Activated naive CD8-positive, alpha-beta T cell (primary cell): Measurements from ENCODE around the gene STUB1.

ENCODE experiments used
- H3K27ac Mint-ChIP-seq: one replicate; pipeline ENCODE4 v1.8.0; 2021; ENCODE audit warnings: mixed read lengths
- H3K27me3 Mint-ChIP-seq: one replicate; pipeline ENCODE4 v1.8.0; 2021; ENCODE audit warnings: mixed read lengths
- H3K36me3 Mint-ChIP-seq: one replicate; pipeline ENCODE4 v1.8.0; 2021; ENCODE audit warnings: mixed read lengths
- H3K4me1 Mint-ChIP-seq: one replicate; pipeline ENCODE4 v1.8.0; 2021; ENCODE audit warnings: low read depth, mixed read lengths
- H3K4me3 Mint-ChIP-seq: one replicate; pipeline ENCODE4 v1.8.0; 2021; ENCODE audit warnings: mild to moderate bottlenecking, mixed read lengths
- H3K9me3 Mint-ChIP-seq: one replicate; pipeline ENCODE4 v1.8.0; 2021; ENCODE audit warnings: low read depth, mixed read lengths

The STUB1 gene

GRCh38 chr16:652454-653305 is 27.5 kb upstream of the STUB1 start:
- Mint-ChIP-seq H3K27ac (no peak overlapping the region), H3K4me1 (peaks cover 2% of the 10 kb centered on the region), H3K4me3 (no peak overlapping the region), H3K9me3 (no peaks in the 10 kb centered on the region), H3K36me3 (no peaks in the 10 kb centered on the region), H3K27me3 (no peaks in the 10 kb centered on the region)

- Mint-ChIP-seq H3K9me3 (no peaks in the 10 kb centered on the region), H3K27me3 (no peaks in the 10 kb centered on the region), H3K27ac (no peak overlapping the region), H3K4me1 (no peaks in the 10 kb centered on the region), H3K36me3 (no peaks in the 10 kb centered on the region), H3K4me3 (no peak overlapping the region)
Measured at GRCh38 chr16:654034-654433, 26.2 kb upstream of the STUB1 start.

- Mint-ChIP-seq H3K27me3 (no peaks in the 10 kb centered on the region), H3K4me1 (peaks cover 3% of the 10 kb centered on the region), H3K27ac (no peak overlapping the region), H3K4me3 (no peak overlapping the region), H3K36me3 (no peaks in the 10 kb centered on the region), H3K9me3 (no peaks in the 10 kb centered on the region)
Measured at GRCh38 chr16:657487-657886, 22.7 kb upstream of the STUB1 start.

- Mint-ChIP-seq H3K4me1 (peaks cover 3% of the 10 kb centered on the region), H3K9me3 (no peaks in the 10 kb centered on the region), H3K4me3 (no peak overlapping the region), H3K36me3 (no peaks in the 10 kb centered on the region), H3K27me3 (no peaks in the 10 kb centered on the region), H3K27ac (no peak overlapping the region)
Measured at GRCh38 chr16:658679-659571, 21.3 kb upstream of the STUB1 start.

GRCh38 chr16:659618-660017 is 20.6 kb upstream of the STUB1 start:
- Mint-ChIP-seq H3K4me3 (no peak overlapping the region), H3K27me3 (no peaks in the 10 kb centered on the region), H3K9me3 (no peaks in the 10 kb centered on the region), H3K4me1 (peaks cover 3% of the 10 kb centered on the region), H3K36me3 (no peaks in the 10 kb centered on the region), H3K27ac (no peak overlapping the region)

- Mint-ChIP-seq H3K36me3 (no peaks in the 10 kb centered on the region), H3K27me3 (no peaks in the 10 kb centered on the region), H3K4me1 (peaks cover 3% of the 10 kb centered on the region), H3K27ac (no peak overlapping the region), H3K4me3 (no peak overlapping the region), H3K9me3 (no peaks in the 10 kb centered on the region)
Measured at GRCh38 chr16:660132-660458, 20.1 kb upstream of the STUB1 start.

- Mint-ChIP-seq H3K4me1 (peaks cover 3% of the 10 kb centered on the region), H3K36me3 (no peaks in the 10 kb centered on the region), H3K9me3 (no peaks in the 10 kb centered on the region), H3K4me3 (peak overlapping the region; percentile 27), H3K27ac (no peak overlapping the region), H3K27me3 (no peaks in the 10 kb centered on the region)
Measured at GRCh38 chr16:660459-661183, 19.6 kb upstream of the STUB1 start.

GRCh38 chr16:661184-661821 is 18.9 kb upstream of the STUB1 start:
- Mint-ChIP-seq H3K4me3 (peak overlapping the region; percentile 27), H3K9me3 (no peaks in the 10 kb centered on the region), H3K27ac (no peak overlapping the region), H3K36me3 (no peaks in the 10 kb centered on the region), H3K4me1 (peaks cover 3% of the 10 kb centered on the region), H3K27me3 (no peaks in the 10 kb centered on the region)

GRCh38 chr16:662095-662494 is 18.1 kb upstream of the STUB1 start:
- no peak overlapping the region for H3K4me3 Mint-ChIP-seq
- no peaks in the 10 kb centered on the region for H3K27me3 Mint-ChIP-seq
- no peak overlapping the region for H3K27ac Mint-ChIP-seq
- H3K4me1 Mint-ChIP-seq, result peaks cover 3% of the 10 kb centered on the region
- no peaks in the 10 kb centered on the region for H3K36me3 Mint-ChIP-seq
- H3K9me3 Mint-ChIP-seq, result no peaks in the 10 kb centered on the region

- peaks cover 5% of the 10 kb centered on the region for H3K4me1 Mint-ChIP-seq
- H3K4me3 Mint-ChIP-seq, result no peak overlapping the region
- no peak overlapping the region for H3K27ac Mint-ChIP-seq
- no peaks in the 10 kb centered on the region for H3K36me3 Mint-ChIP-seq
- H3K27me3 Mint-ChIP-seq, result no peaks in the 10 kb centered on the region
- H3K9me3 Mint-ChIP-seq, result no peaks in the 10 kb centered on the region
Measured at GRCh38 chr16:662597-662996, 17.6 kb upstream of the STUB1 start.

GRCh38 chr16:666572-666971 is 13.6 kb upstream of the STUB1 start:
- Mint-ChIP-seq H3K9me3 (no peaks in the 10 kb centered on the region), H3K27me3 (no peaks in the 10 kb centered on the region), H3K4me1 (peaks cover 6% of the 10 kb centered on the region), H3K27ac (no peak overlapping the region), H3K36me3 (no peaks in the 10 kb centered on the region), H3K4me3 (no peak overlapping the region)

GRCh38 chr16:667113-667779 is 13.0 kb upstream of the STUB1 start:
- Mint-ChIP-seq H3K4me3 (peak overlapping the region; percentile 81), H3K4me1 (peaks cover 6% of the 10 kb centered on the region), H3K27ac (peak overlapping the region; percentile 82), H3K36me3 (no peaks in the 10 kb centered on the region), H3K9me3 (no peaks in the 10 kb centered on the region), H3K27me3 (no peaks in the 10 kb centered on the region)

- H3K27me3 Mint-ChIP-seq, result no peaks in the 10 kb centered on the region
- H3K4me3 Mint-ChIP-seq, result peak within 1 kb of the TSS; percentile 81
- no peaks in the 10 kb centered on the region for H3K9me3 Mint-ChIP-seq
- peak within 1 kb of the TSS; percentile 82 for H3K27ac Mint-ChIP-seq
- H3K4me1 Mint-ChIP-seq, result peaks cover 6% of the 10 kb centered on the region
- H3K36me3 Mint-ChIP-seq, result no peaks in the 10 kb centered on the region
Measured at GRCh38 chr16:667780-668518, 12.3 kb upstream of the STUB1 start, which contains the start of gene RHOT2. RHOT2 (plus strand) TSS chr16:668132; CDS start chr16:668200, 68 bp downstream.
